T-cell (primary cell): ENCODE data around the gene ZNF438. TPM values are rescaled to one million over a fixed set of nuclear protein-coding genes. Genes with fewer than 3 reads are reported as not detected.

Experiments
- ATAC-seq, 4 experiments: fragments of 200-7000 bp in 3 of 4; fragments of 150-1000 bp in 1 of 4; cut with Tn5 transposase; replicated peaks in 1 of 4; 1 replicate in 3 of 4; 2 replicates in 1 of 4; pipeline ENCODE4 v1.10.0; 2021; ENCODE audit warnings: moderate library complexity in 3 of 4, mild to moderate bottlenecking in 2 of 4, moderate number of reproducible peaks in 1 of 4
- CTCF ChIA-PET, 2 donors: fragments of 300-600 bp; sonication (Branson Sonifier 250); formaldehyde crosslinking; loops; one replicate each; lab custom pipeline; 2022; ENCODE audit warnings: antibody characterized with exemption in 2 of 2; lab: Charles Lee
- POLR2A ChIA-PET, 2 donors: fragments of 300-600 bp; sonication (Branson Sonifier 250); formaldehyde crosslinking; loops; one replicate each; lab custom pipeline; 2022; ENCODE audit warnings: antibody characterized with exemption in 2 of 2; lab: Charles Lee
- DNase-seq, 35 experiments: peaks; one replicate each; pipeline versions ENCODE4 v3.0.0 to v3.0.0-alpha.2; 2013 to 2023
- H3K27ac ChIP-seq: one replicate; pipeline ENCODE4 v1.5.1; 2013; ENCODE audit warnings: low read length
- H3K27me3 ChIP-seq, 2 experiments: replicated peaks in 1 of 2; 1 replicate in 1 of 2; 2 replicates in 1 of 2; pipeline versions ENCODE4 v1.6.1 to v1.7.0; 2013; ENCODE audit warnings: low read length in 1 of 2, mixed read lengths in 1 of 2; ENCODE audit not compliant: control insufficient read depth in 2 of 2, insufficient read depth in 2 of 2; ENCODE audit errors: extremely low read depth in 1 of 2
- H3K36me3 ChIP-seq, 2 donors: 1 replicate in 1 of 2; 2 replicates in 1 of 2; pipeline versions ENCODE4 v1.6.1 to v1.7.0; 2013; ENCODE audit warnings: low read length in 1 of 2; ENCODE audit not compliant: control insufficient read depth in 2 of 2, insufficient read depth in 1 of 2; ENCODE audit errors: extremely low read depth in 1 of 2
- H3K4me1 ChIP-seq, 2 experiments: 1 replicate in 1 of 2; 2 replicates in 1 of 2; pipeline versions ENCODE4 v1.6.1 to v1.7.0; 2013; ENCODE audit warnings: low read length in 2 of 2, mixed read lengths in 1 of 2; ENCODE audit not compliant: insufficient read depth in 2 of 2, control insufficient read depth in 1 of 2; ENCODE audit errors: extremely low read depth in 1 of 2
- H3K4me3 ChIP-seq, 2 donors: 1 replicate in 1 of 2; 2 replicates in 1 of 2; pipeline versions ENCODE4 v1.5.1 to v1.7.0; 2013; ENCODE audit warnings: mild to moderate bottlenecking in 2 of 2, low read length in 1 of 2, moderate library complexity in 1 of 2; ENCODE audit not compliant: control insufficient read depth in 1 of 2; ENCODE audit errors: extremely low read depth in 1 of 2
- H3K9me3 ChIP-seq: 2 replicates; pipeline ENCODE4 v1.7.0; 2013
- H3K27ac Mint-ChIP-seq, 2 donors: one replicate each; pipeline ENCODE4 v1.8.0; 2020 to 2021; ENCODE audit warnings: mild to moderate bottlenecking in 2 of 2, mixed read lengths in 2 of 2
- H3K27me3 Mint-ChIP-seq, 2 donors: one replicate each; pipeline ENCODE4 v1.8.0; 2021 to 2022; ENCODE audit warnings: mixed read lengths in 2 of 2
- H3K36me3 Mint-ChIP-seq: one replicate; pipeline ENCODE4 v1.8.0; 2021; ENCODE audit warnings: mixed read lengths
- H3K4me1 Mint-ChIP-seq, 3 donors: one replicate each; pipeline ENCODE4 v1.8.0; 2020 to 2022; ENCODE audit warnings: mixed read lengths in 3 of 3, mild to moderate bottlenecking in 1 of 3
- H3K4me3 Mint-ChIP-seq, 3 donors: one replicate each; pipeline ENCODE4 v1.8.0; 2020 to 2022; ENCODE audit warnings: mild to moderate bottlenecking in 3 of 3, mixed read lengths in 3 of 3, moderate library complexity in 3 of 3
- H3K9me3 Mint-ChIP-seq, 3 donors: one replicate each; pipeline ENCODE4 v1.8.0; 2020 to 2022; ENCODE audit warnings: mixed read lengths in 3 of 3
- WGBS: methylation state at CpG from one replicate; pipeline ENCODE4 v1.1.5; 2013; ENCODE audit warnings: missing lambda C conversion rate; ENCODE audit not compliant: insufficient coverage; 5-methylcytosine and 5-hydroxymethylcytosine counted together
- total RNA-seq, 35 experiments: library from RNA in 6 of 35; stranded (reverse) in 6 of 35; fragments of 120-200 nt in 1 of 35; gene quantifications; one replicate each; pipeline versions ENCODE4 v1.2.1 to v1.2.4 and lab custom pipeline; 2013 to 2026

ZNF438 gene
- total RNA-seq, 5 donors from 2014 or later (not counting 1 experiment from before 2014, with no cell fraction given), result 2.7 to 3.6 (median 3.4) TPM

- Mint-ChIP-seq H3K36me3 (peaks cover 12% of the 10 kb centered on the region), H3K27ac (no peak overlapping the region), H3K9me3 (no peaks in the 10 kb centered on the region), H3K4me3 (no peak overlapping the region), H3K4me1 (no peaks in the 10 kb centered on the region), H3K27me3 (no peaks in the 10 kb centered on the region)
- DNase-seq (no peak), ATAC-seq (no peak)
- Histone ChIP-seq H3K4me3 (no peak overlapping the region), H3K27me3 (no peaks in the 10 kb centered on the region), H3K9me3 (no peaks in the 10 kb centered on the region), H3K36me3 (no peaks in the 10 kb centered on the region), H3K4me1 (no peaks in the 10 kb centered on the region), H3K27ac (no peak overlapping the region)
- CTCF ChIA-PET, result no interaction called here
- 69% methylated on average over 2 of the region's 3 CpGs for WGBS
- POLR2A ChIA-PET, result interaction anchor here in 1 of 2 donors (0.6 kb wide), 1 partner anchor 1079 kb away, joined by 3 read pairs; no protein-coding TSS in a partner anchor
These were observed 173.9 kb downstream of the ZNF438 start for GRCh38 chr10:30857803-30858202.

- no peaks in the 10 kb centered on the region for H3K27me3 Mint-ChIP-seq
- no peak for DNase-seq
- Histone ChIP-seq H3K27me3 (no peaks in the 10 kb centered on the region), H3K4me3 (no peak overlapping the region), H3K4me1 (no peaks in the 10 kb centered on the region), H3K27ac (no peak overlapping the region), H3K36me3 (no peaks in the 10 kb centered on the region), H3K9me3 (no peaks in the 10 kb centered on the region)
- no peaks in the 10 kb centered on the region for H3K4me1 Mint-ChIP-seq
- no peaks in the 10 kb centered on the region for H3K9me3 Mint-ChIP-seq
- H3K27ac Mint-ChIP-seq, result no peak overlapping the region
- H3K36me3 Mint-ChIP-seq, result peaks cover 12% of the 10 kb centered on the region
- CTCF ChIA-PET, result no interaction called here
- no peak for ATAC-seq
- POLR2A ChIA-PET, result no interaction called here
- 100% methylated on average over 2 of the region's 5 CpGs for WGBS
- H3K4me3 Mint-ChIP-seq, result no peak overlapping the region
These were observed 176.5 kb downstream of the ZNF438 start for GRCh38 chr10:30855131-30855530.

- WGBS, result 93% methylated on average over 2 of the region's 4 CpGs
- Mint-ChIP-seq H3K36me3 (peaks cover 12% of the 10 kb centered on the region), H3K27me3 (no peaks in the 10 kb centered on the region), H3K27ac (no peak overlapping the region), H3K4me3 (no peak overlapping the region), H3K9me3 (no peaks in the 10 kb centered on the region), H3K4me1 (no peaks in the 10 kb centered on the region)
- CTCF ChIA-PET, result no interaction called here
- Histone ChIP-seq H3K4me1 (no peaks in the 10 kb centered on the region), H3K4me3 (no peak overlapping the region), H3K27ac (no peak overlapping the region), H3K27me3 (no peaks in the 10 kb centered on the region), H3K9me3 (no peaks in the 10 kb centered on the region), H3K36me3 (no peaks in the 10 kb centered on the region)
- no peak for ATAC-seq
- no peak for DNase-seq
- POLR2A ChIA-PET, result no interaction called here
These were observed 177.0 kb downstream of the ZNF438 start for GRCh38 chr10:30854656-30855055.

- no peaks in the 10 kb centered on the region for H3K36me3 ChIP-seq
- H3K4me3 ChIP-seq, result no peak overlapping the region
- H3K4me1 ChIP-seq, result peaks cover 0 to 7% of the 10 kb centered on the region in 2 experiments
- 100% methylated on average over 1 of the region's 1 CpG for WGBS
- no peaks in the 10 kb centered on the region for H3K27me3 ChIP-seq
- no peak for ATAC-seq
- Mint-ChIP-seq H3K27ac (no peak overlapping the region), H3K4me3 (no peak overlapping the region), H3K36me3 (peaks cover 21% of the 10 kb centered on the region), H3K9me3 (no peaks in the 10 kb centered on the region), H3K4me1 (peaks cover 2 to 13% (median 7%) of the 10 kb centered on the region in 3 donors), H3K27me3 (no peaks in the 10 kb centered on the region)
- no peak for DNase-seq
- CTCF ChIA-PET, result no interaction called here
- H3K27ac ChIP-seq, result no peak overlapping the region
- POLR2A ChIA-PET, result no interaction called here
- no peaks in the 10 kb centered on the region for H3K9me3 ChIP-seq
These were observed 178.6 kb downstream of the ZNF438 start for GRCh38 chr10:30853066-30853465.

GRCh38 chr10:30850776-30851175, 180.9 kb downstream of the ZNF438 start:
- H3K27me3 Mint-ChIP-seq, result no peaks in the 10 kb centered on the region
- H3K27ac ChIP-seq, result no peak overlapping the region
- H3K4me1 ChIP-seq, result peaks cover 0 to 7% of the 10 kb centered on the region in 2 experiments
- H3K9me3 ChIP-seq, result no peaks in the 10 kb centered on the region
- CTCF ChIA-PET, result interaction anchor here in 1 of 2 donors (0.5 kb wide), 1 partner anchor 200 kb away, joined by 3 read pairs; no protein-coding TSS in a partner anchor
- 100% methylated on average over 1 of the region's 2 CpGs for WGBS
- DNase-seq (no peak), ATAC-seq (no peak)
- POLR2A ChIA-PET, result interaction anchor here in 1 of 2 donors (0.7 kb wide), 1 partner anchor 20 kb away, joined by 3 read pairs; no protein-coding TSS in a partner anchor
- no peaks in the 10 kb centered on the region for H3K27me3 ChIP-seq
- peaks cover 25% of the 10 kb centered on the region for H3K36me3 Mint-ChIP-seq
- H3K4me3 ChIP-seq, result no peak overlapping the region
- H3K4me3 Mint-ChIP-seq, result no peak overlapping the region
- no peaks in the 10 kb centered on the region for H3K9me3 Mint-ChIP-seq
- H3K4me1 Mint-ChIP-seq, result peaks cover 2 to 13% (median 7%) of the 10 kb centered on the region in 3 donors
- H3K27ac Mint-ChIP-seq, result no peak overlapping the region
- H3K36me3 ChIP-seq, result peaks cover 0 to 3% of the 10 kb centered on the region in 2 donors

- Histone ChIP-seq H3K27ac (no peak overlapping the region), H3K4me3 (no peak overlapping the region), H3K36me3 (peaks cover 0 to 3% of the 10 kb centered on the region in 2 donors), H3K4me1 (peaks cover 0 to 7% of the 10 kb centered on the region in 2 experiments), H3K27me3 (no peaks in the 10 kb centered on the region), H3K9me3 (no peaks in the 10 kb centered on the region)
- CTCF ChIA-PET, result no interaction called here
- DNase-seq (no peak), ATAC-seq (no peak)
- Mint-ChIP-seq H3K4me1 (peaks cover 2 to 13% (median 7%) of the 10 kb centered on the region in 3 donors), H3K9me3 (no peaks in the 10 kb centered on the region), H3K36me3 (peaks cover 17% of the 10 kb centered on the region), H3K4me3 (no peak overlapping the region), H3K27me3 (no peaks in the 10 kb centered on the region), H3K27ac (peak overlapping the region in 1 of 2 donors; percentile 4)
- POLR2A ChIA-PET, result no interaction called here
- 50% methylated on average over 2 of the region's 3 CpGs for WGBS
These were observed 182.2 kb downstream of the ZNF438 start for GRCh38 chr10:30849231-30850035.
